SK-N-SH treated with all-trans-retinoic acid at 6 μM for 48 hours (cell line): ENCODE data around the gene RPL7A.

ENCODE experiments used
- ATAC-seq: fragments of 200-7000 bp; cut with Tn5 transposase; 3 replicates; pipeline ENCODE4 v1.9.1; 2020; ENCODE audit warnings: mild to moderate bottlenecking, moderate library complexity
- ARNTL ChIP-seq: fragments of 450-650 bp; formaldehyde crosslinking; IDR thresholded peaks from 2 replicates; pipeline ENCODE4 v1.5.0; 2020; ENCODE audit warnings: low read depth, mild to moderate bottlenecking, moderate library complexity, borderline replicate concordance
- BACH2 ChIP-seq: fragments of 250-450 bp; sonication (Bioruptor Pico); IDR thresholded peaks from 2 replicates; pipeline ENCODE4 v1.9.0; 2021; ENCODE audit warnings: mild to moderate bottlenecking, borderline replicate concordance
- CREB5 ChIP-seq: fragments of 250-450 bp; sonication (Bioruptor Pico); IDR thresholded peaks from 2 replicates; pipeline ENCODE4 v1.5.1; 2020; ENCODE audit warnings: low read depth, mild to moderate bottlenecking, moderate library complexity
- CSDC2 ChIP-seq: fragments of 250-450 bp; sonication (Bioruptor Pico); IDR thresholded peaks from 2 replicates; pipeline ENCODE4 v1.5.0; 2020; ENCODE audit warnings: mild to moderate bottlenecking, moderate library complexity
- CSRNP3 ChIP-seq: fragments of 250-450 bp; sonication (Bioruptor Pico); IDR thresholded peaks from 2 replicates; pipeline ENCODE4 v1.5.1; 2021; ENCODE audit warnings: mild to moderate bottlenecking, moderate library complexity
- ESRRG ChIP-seq: fragments of 250-450 bp; sonication (Bioruptor Pico); IDR thresholded peaks from 2 replicates; pipeline ENCODE4 v1.6.1; 2021; ENCODE audit warnings: mild to moderate bottlenecking
- GLIS3 ChIP-seq: fragments of 250-450 bp; sonication (Bioruptor Pico); IDR thresholded peaks from 2 replicates; pipeline ENCODE4 v1.5.0; 2020; ENCODE audit warnings: mild to moderate bottlenecking, moderate library complexity
- ISL1 ChIP-seq: fragments of 250-450 bp; sonication (Bioruptor Pico); IDR thresholded peaks from 2 replicates; pipeline ENCODE4 v2.1.2; 2022; ENCODE audit warnings: mild to moderate bottlenecking, moderate library complexity
- OSR1 ChIP-seq: fragments of 250-450 bp; sonication (Bioruptor Pico); IDR thresholded peaks from 2 replicates; pipeline ENCODE4 v1.8.0; 2022; ENCODE audit warnings: moderate library complexity, mild to moderate bottlenecking, inconsistent platforms
- PATZ1 ChIP-seq: fragments of 250-450 bp; sonication (Bioruptor Pico); IDR thresholded peaks from 2 replicates; pipeline ENCODE4 v1.8.0; 2020; ENCODE audit warnings: mild to moderate bottlenecking, moderate library complexity, borderline replicate concordance
- POU6F1 ChIP-seq: fragments of 250-450 bp; sonication (Bioruptor Pico); IDR thresholded peaks from 2 replicates; pipeline ENCODE4 v1.8.0; 2021; ENCODE audit warnings: low read depth, mild to moderate bottlenecking, moderate library complexity, borderline replicate concordance
- PPARA ChIP-seq: fragments of 250-450 bp; sonication (Bioruptor Pico); IDR thresholded peaks from 2 replicates; pipeline ENCODE4 v1.5.0; 2020; ENCODE audit warnings: mild to moderate bottlenecking, borderline replicate concordance
- SNAI2 ChIP-seq: fragments of 250-450 bp; sonication (Bioruptor Pico); IDR thresholded peaks from 2 replicates; pipeline ENCODE4 v1.5.0; 2020; ENCODE audit warnings: mild to moderate bottlenecking, moderate library complexity
- TCF4 ChIP-seq: fragments of 250-450 bp; sonication (Bioruptor Pico); IDR thresholded peaks from 2 replicates; pipeline ENCODE4 v1.8.0; 2021; ENCODE audit warnings: mild to moderate bottlenecking, moderate library complexity, borderline replicate concordance
- TOX ChIP-seq: fragments of 250-450 bp; sonication (Bioruptor Pico); IDR thresholded peaks from 2 replicates; pipeline ENCODE4 v1.8.0; 2021; ENCODE audit warnings: mild to moderate bottlenecking, moderate library complexity, borderline replicate concordance
- TSHZ2 ChIP-seq: fragments of 250-450 bp; sonication (Bioruptor Pico); IDR thresholded peaks from 2 replicates; pipeline ENCODE4 v1.5.0; 2020; ENCODE audit warnings: mild to moderate bottlenecking, moderate library complexity
- ZC3H10 ChIP-seq: fragments of 250-450 bp; sonication (Bioruptor Pico); IDR thresholded peaks from 2 replicates; pipeline ENCODE4 v1.5.1; 2021; ENCODE audit warnings: mild to moderate bottlenecking, moderate library complexity
- ZFP3 ChIP-seq: fragments of 250-450 bp; sonication (Bioruptor Pico); IDR thresholded peaks from 2 replicates; pipeline ENCODE4 v1.5.0; 2020; ENCODE audit warnings: mild to moderate bottlenecking, moderate library complexity
- ZFP30 ChIP-seq: fragments of 450-650 bp; formaldehyde crosslinking; IDR thresholded peaks from 2 replicates; pipeline ENCODE4 v1.5.0; 2022; ENCODE audit warnings: mild to moderate bottlenecking, moderate library complexity
- ZNF565 ChIP-seq: fragments of 450-650 bp; formaldehyde crosslinking; conservative IDR thresholded peaks from 2 replicates; pipeline ENCODE4 v1.5.0; 2020; ENCODE audit warnings: low read depth, mild to moderate bottlenecking, moderate library complexity
- ZNF70 ChIP-seq: fragments of 450-650 bp; formaldehyde crosslinking; IDR thresholded peaks from 2 replicates; pipeline ENCODE4 v1.5.0; 2020; ENCODE audit warnings: mild to moderate bottlenecking, moderate library complexity
- ZNF8 ChIP-seq: fragments of 450-650 bp; formaldehyde crosslinking; IDR thresholded peaks from 2 replicates; pipeline ENCODE4 v1.5.0; 2020; ENCODE audit warnings: mild to moderate bottlenecking, moderate library complexity

RPL7A gene

GRCh38 chr9:133348718-133349573 lies 928 bp downstream of the RPL7A start:
- ATAC-seq: no peak
- no peak for TF ChIP-seq TOX (CRISPR knock-in tag)
- no peak for TF ChIP-seq PATZ1 (CRISPR knock-in tag)
- no peak for TF ChIP-seq CREB5 (CRISPR knock-in tag)
- TF ChIP-seq ARNTL (CRISPR knock-in tag): no peak
- TF ChIP-seq ISL1 (CRISPR knock-in tag): no peak
- no peak for TF ChIP-seq PPARA (CRISPR knock-in tag)
- TF ChIP-seq ZC3H10: no peak
- TF ChIP-seq ZFP3 (CRISPR knock-in tag): no peak
- TF ChIP-seq CSDC2 (CRISPR knock-in tag): no peak
- TF ChIP-seq TCF4 (CRISPR knock-in tag): no peak
- TF ChIP-seq ESRRG (CRISPR knock-in tag): no peak
- no peak for TF ChIP-seq BACH2 (CRISPR knock-in tag)
- TF ChIP-seq ZNF8 (CRISPR knock-in tag): no peak
- no peak for TF ChIP-seq CSRNP3 (CRISPR knock-in tag)
- TF ChIP-seq OSR1 (CRISPR knock-in tag): no peak
- no peak for TF ChIP-seq POU6F1 (CRISPR knock-in tag)
- TF ChIP-seq ZFP30 (CRISPR knock-in tag): no peak
- no peak for TF ChIP-seq ZNF565 (CRISPR knock-in tag)
- no peak for TF ChIP-seq SNAI2 (CRISPR knock-in tag)
- no peak for TF ChIP-seq TSHZ2

GRCh38 chr9:133349965-133350616 lies 2.1 kb downstream of the RPL7A start:
- ATAC-seq: no peak
- TF ChIP-seq ESRRG (CRISPR knock-in tag) (no peak), ZFP30 (CRISPR knock-in tag) (no peak), PATZ1 (CRISPR knock-in tag) (no peak), POU6F1 (CRISPR knock-in tag) (no peak), GLIS3 (CRISPR knock-in tag) (no peak), BACH2 (CRISPR knock-in tag) (no peak), ZNF70 (CRISPR knock-in tag) (no peak), TCF4 (CRISPR knock-in tag) (no peak), CSDC2 (CRISPR knock-in tag) (no peak), TOX (CRISPR knock-in tag) (no peak), ZNF565 (CRISPR knock-in tag) (no peak)
